ENCODE measurements around the gene NSMCE1. TPM values are rescaled to one million over a fixed set of nuclear protein-coding genes. Genes with fewer than 3 reads are reported as not detected.

The NSMCE1 gene
- total RNA-seq, 1 donor from 2014 or later, result 61.0 TPM

DNA sequence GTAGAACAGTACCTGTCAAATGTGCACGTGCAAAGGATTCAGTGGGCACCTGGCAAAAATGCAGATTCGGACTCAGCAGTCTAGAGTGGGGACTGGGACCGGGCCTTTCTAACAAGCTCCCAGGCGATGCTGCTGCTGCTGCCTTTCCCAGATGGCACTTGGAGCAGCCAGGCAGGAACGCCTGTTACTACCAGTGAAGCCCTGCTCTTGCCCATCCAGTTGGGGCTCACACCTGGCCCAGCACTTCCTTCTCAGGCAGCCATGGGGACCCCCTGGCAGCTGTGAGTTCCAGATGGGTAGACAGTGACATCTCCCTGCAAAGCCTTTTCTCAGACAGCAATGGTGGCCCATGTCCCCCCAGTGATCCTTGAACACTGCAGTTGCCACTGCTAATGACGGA, 34.8 kb downstream of the NSMCE1 start:
- TF ChIP-seq, protein P1, sequence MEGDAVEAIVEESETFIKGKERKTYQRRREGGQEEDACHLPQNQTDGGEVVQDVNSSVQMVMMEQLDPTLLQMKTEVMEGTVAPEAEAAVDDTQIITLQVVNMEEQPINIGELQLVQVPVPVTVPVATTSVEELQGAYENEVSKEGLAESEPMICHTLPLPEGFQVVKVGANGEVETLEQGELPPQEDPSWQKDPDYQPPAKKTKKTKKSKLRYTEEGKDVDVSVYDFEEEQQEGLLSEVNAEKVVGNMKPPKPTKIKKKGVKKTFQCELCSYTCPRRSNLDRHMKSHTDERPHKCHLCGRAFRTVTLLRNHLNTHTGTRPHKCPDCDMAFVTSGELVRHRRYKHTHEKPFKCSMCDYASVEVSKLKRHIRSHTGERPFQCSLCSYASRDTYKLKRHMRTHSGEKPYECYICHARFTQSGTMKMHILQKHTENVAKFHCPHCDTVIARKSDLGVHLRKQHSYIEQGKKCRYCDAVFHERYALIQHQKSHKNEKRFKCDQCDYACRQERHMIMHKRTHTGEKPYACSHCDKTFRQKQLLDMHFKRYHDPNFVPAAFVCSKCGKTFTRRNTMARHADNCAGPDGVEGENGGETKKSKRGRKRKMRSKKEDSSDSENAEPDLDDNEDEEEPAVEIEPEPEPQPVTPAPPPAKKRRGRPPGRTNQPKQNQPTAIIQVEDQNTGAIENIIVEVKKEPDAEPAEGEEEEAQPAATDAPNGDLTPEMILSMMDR (IDR thresholded peaks at IDR 0.05), result no peak
- no peaks in the 10 kb centered on the region for H3K9me3 Mint-ChIP-seq
- H3K4me3 Mint-ChIP-seq, result no peak overlapping the region
- peaks cover 33% of the 10 kb centered on the region for H3K36me3 Mint-ChIP-seq (ENCODE audit: low read depth)
- DNase-seq (no peak), ATAC-seq (ENCODE audit: low read depth) (no peak)
- ChIA-PET POLR2A (interaction anchor here (0.7 to 11.1 kb wide), 13 partner anchors 19 to 218 kb away, joined by 3 to 96 read pairs (median 8); no protein-coding TSS in a partner anchor), CTCF (interaction anchor here (0.8 to 5.7 kb wide), 19 partner anchors 13 to 226 kb away, joined by 3 to 98 read pairs (median 6); no protein-coding TSS in a partner anchor)
- peaks cover 99% of the 10 kb centered on the region for H3K4me1 Mint-ChIP-seq
- intact Hi-C loops (cut with micrococcal nuclease), result loop anchor here (1.0 kb wide), 1 partner anchor 78 kb away; no protein-coding TSS in a partner anchor
- no peaks in the 10 kb centered on the region for H3K27me3 Mint-ChIP-seq
- H3K27ac Mint-ChIP-seq, result peak overlapping the region; percentile 65

DNA sequence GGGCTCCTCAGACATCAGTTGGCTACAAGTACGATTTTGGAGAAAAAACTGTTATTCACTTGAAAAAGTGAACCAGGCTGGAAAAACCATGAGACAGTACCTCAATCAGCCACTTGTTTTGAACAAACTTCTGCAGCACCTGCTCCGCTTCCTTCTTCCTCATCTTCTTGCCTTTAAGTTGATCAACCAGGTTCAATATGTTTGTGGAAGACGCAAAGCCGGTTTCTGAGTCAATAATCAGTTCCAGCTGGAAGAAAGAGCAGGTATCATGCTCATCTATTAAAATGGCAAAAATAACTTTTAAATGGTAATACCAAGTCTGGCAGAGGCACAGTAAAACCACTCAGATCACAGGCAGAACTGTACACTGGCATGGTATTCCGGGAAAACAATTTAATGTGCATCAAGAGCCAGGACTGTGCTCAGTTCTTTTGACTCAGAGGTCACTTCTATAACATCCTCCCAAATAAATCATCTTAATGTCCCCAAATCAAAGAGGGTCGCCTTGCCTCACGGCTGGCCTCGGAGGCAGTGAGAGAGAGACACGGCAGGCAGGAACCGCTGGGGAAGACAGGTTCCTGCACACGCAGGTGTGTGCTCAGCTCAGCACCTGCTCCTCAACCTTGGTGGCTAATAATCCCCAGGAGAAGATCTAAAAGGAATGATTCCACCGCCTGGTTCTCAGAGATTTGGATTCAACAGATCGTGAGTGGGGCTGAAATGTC, 35.5 kb downstream of the NSMCE1 start:
- CTCF ChIA-PET, result interaction anchor here (0.9 to 5.7 kb wide), 6 partner anchors 21 to 137 kb away, joined by 3 to 98 read pairs (median 18); no protein-coding TSS in a partner anchor
- POLR2A ChIA-PET, result interaction anchor here (0.7 to 11.1 kb wide), 14 partner anchors 20 to 219 kb away, joined by 3 to 96 read pairs (median 7); no protein-coding TSS in a partner anchor
- Mint-ChIP-seq H3K27me3 (no peaks in the 10 kb centered on the region), H3K27ac (peak overlapping the region; percentile 89), H3K4me3 (no peak overlapping the region), H3K9me3 (no peaks in the 10 kb centered on the region), H3K4me1 (peaks cover 96% of the 10 kb centered on the region), H3K36me3 (ENCODE audit: low read depth) (peaks cover 33% of the 10 kb centered on the region)
- TF ChIP-seq, protein P1 (IDR thresholded peaks at IDR 0.05), result no peak
- DNase-seq, result no peak
- intact Hi-C loops (cut with micrococcal nuclease), result no loop called here
- no peak for ATAC-seq (ENCODE audit: low read depth)

DNA sequence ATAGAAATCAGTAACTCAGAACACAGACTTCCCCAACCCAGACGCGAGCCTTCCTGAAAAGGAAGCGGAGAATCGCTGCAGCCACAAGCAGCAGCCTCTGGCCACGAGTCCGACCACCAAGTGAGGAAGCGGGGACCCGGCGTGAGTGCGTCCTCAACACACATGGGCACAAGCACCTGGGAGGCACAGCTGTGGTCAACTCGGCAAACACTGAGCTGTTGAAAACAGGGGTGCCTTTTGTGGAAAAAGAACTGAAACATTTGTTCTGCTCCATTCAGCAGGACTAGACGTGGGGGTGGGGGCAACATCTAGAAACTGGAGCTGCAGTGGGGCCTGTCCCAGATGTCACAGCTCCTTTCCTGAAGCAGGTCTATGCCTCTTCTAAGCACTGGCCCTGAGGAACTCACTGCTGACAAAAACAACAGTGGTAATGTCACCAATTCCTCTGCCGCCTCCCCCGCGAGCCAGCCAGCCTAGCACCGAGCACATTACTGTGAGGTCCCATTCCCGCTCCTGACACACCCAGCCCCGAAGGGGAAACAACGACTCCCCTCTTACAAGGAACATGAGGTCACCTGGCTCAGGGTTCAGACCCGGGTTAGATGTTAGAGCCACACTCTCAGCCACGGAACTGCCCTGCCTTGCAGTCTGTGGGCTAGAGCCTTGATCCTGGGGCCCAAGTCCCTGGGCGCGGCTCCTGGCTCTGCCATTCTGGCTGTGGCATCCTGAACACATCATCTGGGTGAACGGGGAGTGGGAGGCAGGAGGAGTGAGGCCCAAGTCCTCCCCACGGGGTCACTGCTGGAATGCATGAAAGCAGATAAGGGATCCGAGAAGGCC, 36.3 kb downstream of the NSMCE1 start:
- intact Hi-C loops (cut with micrococcal nuclease), result no loop called here

DNA sequence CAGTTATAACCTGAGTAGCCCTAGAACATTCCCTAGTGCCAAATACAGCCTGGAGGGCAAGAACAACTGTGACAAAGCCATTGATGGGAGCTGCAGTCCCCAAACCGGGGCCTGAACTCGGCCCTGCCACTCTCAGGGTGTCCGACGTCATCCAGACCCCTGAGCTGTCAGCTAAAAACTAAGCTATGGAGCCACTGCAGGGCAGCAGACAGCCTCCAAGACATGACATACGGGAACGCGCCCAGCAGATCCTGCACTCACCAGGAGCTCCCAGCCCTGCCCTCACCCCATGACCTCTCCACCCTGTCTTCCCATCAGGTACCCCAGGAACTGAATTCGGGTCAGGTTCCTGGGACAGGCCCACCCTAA, 36.9 kb downstream of the NSMCE1 start:
- ChIA-PET POLR2A (interaction anchor here (0.8 to 11.1 kb wide), 22 partner anchors 23 to 221 kb away, joined by 3 to 96 read pairs (median 6); partner anchors contain the start of gene KDM8), CTCF (interaction anchor here (0.8 to 3.5 kb wide), 12 partner anchors 19 to 176 kb away, joined by 3 to 21 read pairs (median 4); no protein-coding TSS in a partner anchor)
- H3K27me3 Mint-ChIP-seq, result no peaks in the 10 kb centered on the region
- ATAC-seq (ENCODE audit: low read depth) (peak; percentile 5), DNase-seq (no peak)
- peak overlapping the region; percentile 60 for H3K4me3 Mint-ChIP-seq
- H3K36me3 Mint-ChIP-seq (ENCODE audit: low read depth), result peaks cover 33% of the 10 kb centered on the region
- peaks cover 92% of the 10 kb centered on the region for H3K4me1 Mint-ChIP-seq
- intact Hi-C loops (cut with micrococcal nuclease), result no loop called here
- peak overlapping the region; percentile 89 for H3K27ac Mint-ChIP-seq
- H3K9me3 Mint-ChIP-seq, result no peaks in the 10 kb centered on the region
- TF ChIP-seq, protein P1 (IDR thresholded peaks at IDR 0.05), result no peak

More for the DNA sequence above, 36.3 kb downstream of the NSMCE1 start:
- H3K27ac Mint-ChIP-seq, result peak overlapping the region; percentile 89
- ChIA-PET POLR2A (interaction anchor here (0.8 to 11.1 kb wide), 22 partner anchors 22 to 221 kb away, joined by 3 to 96 read pairs (median 6); partner anchors contain the start of gene KDM8), CTCF (interaction anchor here (0.8 to 3.5 kb wide), 11 partner anchors 18 to 176 kb away, joined by 3 to 21 read pairs (median 4); no protein-coding TSS in a partner anchor)
- H3K9me3 Mint-ChIP-seq, result no peaks in the 10 kb centered on the region
- no peaks in the 10 kb centered on the region for H3K27me3 Mint-ChIP-seq
- ATAC-seq (ENCODE audit: low read depth), result peak; percentile 65
- peak; percentile 44 for DNase-seq
- peak overlapping the region; percentile 60 for H3K4me3 Mint-ChIP-seq
- peaks cover 33% of the 10 kb centered on the region for H3K36me3 Mint-ChIP-seq (ENCODE audit: low read depth)
- peaks cover 92% of the 10 kb centered on the region for H3K4me1 Mint-ChIP-seq
- TF ChIP-seq, protein P1 (IDR thresholded peaks at IDR 0.05), result no peak
